ENCODE measurements around the gene VAV1. TPM values are rescaled to one million over a fixed set of nuclear protein-coding genes. Genes with fewer than 3 reads are reported as not detected.

The VAV1 gene
- total and polyA plus RNA-seq, 10 of the 15 experiments (the other 5 are each of a cell fraction or from before 2014, with no cell fraction given): 1.6 to 76.8 (median 40.7) TPM

DNA sequence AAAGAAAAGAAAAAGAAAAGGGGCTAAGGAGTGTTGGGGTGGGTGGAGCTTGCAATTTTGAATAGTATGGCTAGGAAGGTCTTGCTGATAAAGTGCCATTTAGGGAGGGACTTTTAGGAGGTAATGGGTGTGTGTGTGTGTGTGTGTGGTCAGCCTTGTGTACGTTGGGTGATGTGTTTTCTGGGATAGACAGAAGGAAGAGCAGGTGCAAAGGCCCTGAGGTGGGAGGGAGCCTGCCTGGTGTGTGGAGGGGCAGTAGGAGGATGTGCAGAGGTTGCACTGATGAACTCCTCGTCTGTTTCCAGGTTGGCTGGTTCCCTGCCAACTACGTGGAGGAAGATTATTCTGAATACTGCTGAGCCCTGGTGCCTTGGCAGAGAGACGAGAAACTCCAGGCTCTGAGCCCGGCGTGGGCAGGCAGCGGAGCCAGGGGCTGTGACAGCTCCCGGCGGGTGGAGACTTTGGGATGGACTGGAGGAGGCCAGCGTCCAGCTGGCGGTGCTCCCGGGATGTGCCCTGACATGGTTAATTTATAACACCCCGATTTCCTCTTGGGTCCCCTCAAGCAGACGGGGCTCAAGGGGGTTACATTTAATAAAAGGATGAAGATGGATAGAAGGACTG is 84.4 kb downstream of the VAV1 start:
- TF ChIP-seq MTA2 (IDR thresholded peaks at IDR 0.05; ENCODE audit: low read depth): no peak
- Histone ChIP-seq H3K9me3 (replicated peaks; ENCODE audit: control insufficient read depth, insufficient read depth, low read length) (no peaks in the 10 kb centered on the region), H3K4me1 (ENCODE audit: control insufficient read depth, insufficient read depth, low read length) (no peaks in the 10 kb centered on the region), H3K4me3 (no peak overlapping the region), H3K36me3 (ENCODE audit: control insufficient read depth in 2 of 2, insufficient read depth in 2 of 2, low read length in 1 of 2) (peaks cover 0 to 8% of the 10 kb centered on the region in 2 experiments), H4K20me1 (ENCODE audit: control insufficient read depth, insufficient read depth) (no peaks in the 10 kb centered on the region), H3K27ac (ENCODE audit: control insufficient read depth, insufficient read depth) (no peak overlapping the region), H3K9ac (ENCODE audit: control insufficient read depth, insufficient read depth, low read length) (no peak overlapping the region), H2AFZ (ENCODE audit: control insufficient read depth, low read depth, low read length) (no peak overlapping the region), H3K4me2 (ENCODE audit: control insufficient read depth, insufficient read depth) (no peak overlapping the region), H3K27me3 (replicated peaks in 1 of 2; ENCODE audit: control insufficient read depth in 2 of 2, insufficient read depth in 2 of 2, low read length in 1 of 2) (no peaks in the 10 kb centered on the region), H3K79me2 (ENCODE audit: control insufficient read depth, insufficient read depth, low read length) (no peaks in the 10 kb centered on the region)
- ATAC-seq: no peak
- BruUV-seq (replicated peaks): no TSS peak
- FAIRE-seq: no peak
- ChIA-PET RAD21 (ENCODE audit: unreplicated experiment) (interaction anchor here (0.7 kb wide), 1 partner anchor 678 kb away, joined by 3 read pairs; no protein-coding TSS in a partner anchor), CTCF (no interaction called here), POLR2A (no interaction called here), SMC1A (ENCODE audit: uncharacterized antibody, unreplicated experiment) (no interaction called here)
- DNase-seq (ENCODE audit: low read depth, low spot score): no peak
- WGBS (ENCODE audit: insufficient coverage, insufficient replicate concordance, low lambda C conversion rate, missing lambda C conversion rate): 84% methylated on average over 14 of the region's 14 CpGs
- in situ Hi-C loops (cut with MboI): no loop called here
- intact Hi-C loops (cut with micrococcal nuclease; ENCODE audit: unreplicated experiment): no loop called here

DNA sequence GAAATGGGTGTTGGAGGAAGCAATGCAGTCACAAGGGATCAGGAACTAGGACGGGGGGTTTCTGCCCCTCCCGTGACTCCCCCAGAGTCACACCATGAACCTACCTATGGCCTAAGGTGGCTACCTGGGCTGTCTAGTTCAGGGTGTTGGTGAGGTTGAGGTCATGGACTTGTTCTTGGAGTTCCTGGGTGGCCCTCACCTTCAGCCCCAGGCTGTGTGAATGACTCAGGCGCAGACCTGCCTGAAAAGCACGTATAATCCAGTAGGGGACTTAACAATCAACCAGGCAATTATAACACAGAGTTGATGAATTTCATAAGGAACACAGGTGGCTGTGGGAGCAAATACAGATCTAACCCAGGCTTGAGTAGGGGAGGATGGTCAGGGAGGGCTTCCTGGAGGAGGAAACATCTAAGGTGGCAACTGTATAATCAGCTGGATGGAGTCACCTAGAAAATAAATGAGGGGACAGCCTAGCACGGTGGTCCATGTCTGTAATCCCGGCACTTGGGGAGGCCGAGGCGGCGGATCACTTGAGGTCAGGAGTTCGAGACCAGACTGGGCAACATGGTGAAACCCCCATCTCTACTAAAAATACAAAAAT is 89.3 kb downstream of the VAV1 start:
- ChIA-PET SMC1A (ENCODE audit: uncharacterized antibody, unreplicated experiment) (interaction anchor here (0.9 to 4.3 kb wide), 9 partner anchors 10 to 735 kb away, joined by 3 to 55 read pairs (median 5); partner anchors contain the start of genes GPR108 and TRIP10), RAD21 (ENCODE audit: unreplicated experiment) (interaction anchor here (0.6 to 4.9 kb wide), 13 partner anchors 61 to 481 kb away, joined by 3 to 76 read pairs (median 3); partner anchors contain the start of genes GPR108, SLC25A23, TRIP10 and VAV1), POLR2A (interaction anchor here (0.6 to 2.1 kb wide), 5 partner anchors 34 to 439 kb away, joined by 3 to 4 read pairs (median 4); partner anchors contain the start of gene VAV1), CTCF (interaction anchor here (0.9 to 7.3 kb wide), 8 partner anchors 10 to 735 kb away, joined by 3 to 104 read pairs (median 20); partner anchors contain the start of genes GPR108, SH2D3A, TRIP10 and VAV1)
- no peak for FAIRE-seq
- no peaks in the 10 kb centered on the region; a peak in 2 of 4 replicates for H3K36me3 ChIP-seq (ENCODE audit: control insufficient read depth in 2 of 2, insufficient read depth in 2 of 2, low read length in 1 of 2)
- 75% methylated on average over 10 of the region's 10 CpGs for WGBS (ENCODE audit: insufficient coverage, insufficient replicate concordance, low lambda C conversion rate, missing lambda C conversion rate)
- no peaks in the 10 kb centered on the region for H3K79me2 ChIP-seq (ENCODE audit: control insufficient read depth, insufficient read depth, low read length)
- H3K9me3 ChIP-seq (replicated peaks; ENCODE audit: control insufficient read depth, insufficient read depth, low read length): no peaks in the 10 kb centered on the region
- no TSS peak for BruUV-seq (replicated peaks)
- H2AFZ ChIP-seq (ENCODE audit: control insufficient read depth, low read depth, low read length): no peak overlapping the region
- intact Hi-C loops (cut with micrococcal nuclease; ENCODE audit: unreplicated experiment): loop anchor here (1.0 to 5.0 kb wide), 5 partner anchors 59 to 479 kb away; partner anchors contain the start of genes CD70 and VAV1
- H3K27ac ChIP-seq (ENCODE audit: control insufficient read depth, insufficient read depth): no peak overlapping the region
- no peaks in the 10 kb centered on the region for H4K20me1 ChIP-seq (ENCODE audit: control insufficient read depth, insufficient read depth)
- no peak overlapping the region for H3K4me2 ChIP-seq (ENCODE audit: control insufficient read depth, insufficient read depth)
- no peak overlapping the region for H3K4me3 ChIP-seq
- ATAC-seq: no peak
- in situ Hi-C loops (cut with MboI): loop anchor here (5.0 kb wide), 3 partner anchors 124 to 344 kb away; partner anchors contain the start of genes GPR108 and TRIP10
- no peak overlapping the region for H3K9ac ChIP-seq (ENCODE audit: control insufficient read depth, insufficient read depth, low read length)
- H3K27me3 ChIP-seq (replicated peaks in 1 of 2; ENCODE audit: control insufficient read depth in 2 of 2, insufficient read depth in 2 of 2, low read length in 1 of 2): no peaks in the 10 kb centered on the region
- peaks cover 9% of the 10 kb centered on the region for H3K4me1 ChIP-seq (ENCODE audit: control insufficient read depth, insufficient read depth, low read length)
- DNase-seq (ENCODE audit: low read depth, low spot score): no peak
- TF ChIP-seq, protein P1, sequence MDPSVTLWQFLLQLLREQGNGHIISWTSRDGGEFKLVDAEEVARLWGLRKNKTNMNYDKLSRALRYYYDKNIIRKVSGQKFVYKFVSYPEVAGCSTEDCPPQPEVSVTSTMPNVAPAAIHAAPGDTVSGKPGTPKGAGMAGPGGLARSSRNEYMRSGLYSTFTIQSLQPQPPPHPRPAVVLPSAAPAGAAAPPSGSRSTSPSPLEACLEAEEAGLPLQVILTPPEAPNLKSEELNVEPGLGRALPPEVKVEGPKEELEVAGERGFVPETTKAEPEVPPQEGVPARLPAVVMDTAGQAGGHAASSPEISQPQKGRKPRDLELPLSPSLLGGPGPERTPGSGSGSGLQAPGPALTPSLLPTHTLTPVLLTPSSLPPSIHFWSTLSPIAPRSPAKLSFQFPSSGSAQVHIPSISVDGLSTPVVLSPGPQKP (IDR thresholded peaks at IDR 0.05; ENCODE audit: low read depth, low read length): no peak
- TF ChIP-seq TAF1 (IDR thresholded peaks at IDR 0.05; ENCODE audit: borderline replicate concordance, low read depth, low read length): no peak
- no peak for TF ChIP-seq CBX3 (IDR thresholded peaks at IDR 0.05; ENCODE audit: borderline replicate concordance, low read depth)
- TF ChIP-seq, protein P2, sequence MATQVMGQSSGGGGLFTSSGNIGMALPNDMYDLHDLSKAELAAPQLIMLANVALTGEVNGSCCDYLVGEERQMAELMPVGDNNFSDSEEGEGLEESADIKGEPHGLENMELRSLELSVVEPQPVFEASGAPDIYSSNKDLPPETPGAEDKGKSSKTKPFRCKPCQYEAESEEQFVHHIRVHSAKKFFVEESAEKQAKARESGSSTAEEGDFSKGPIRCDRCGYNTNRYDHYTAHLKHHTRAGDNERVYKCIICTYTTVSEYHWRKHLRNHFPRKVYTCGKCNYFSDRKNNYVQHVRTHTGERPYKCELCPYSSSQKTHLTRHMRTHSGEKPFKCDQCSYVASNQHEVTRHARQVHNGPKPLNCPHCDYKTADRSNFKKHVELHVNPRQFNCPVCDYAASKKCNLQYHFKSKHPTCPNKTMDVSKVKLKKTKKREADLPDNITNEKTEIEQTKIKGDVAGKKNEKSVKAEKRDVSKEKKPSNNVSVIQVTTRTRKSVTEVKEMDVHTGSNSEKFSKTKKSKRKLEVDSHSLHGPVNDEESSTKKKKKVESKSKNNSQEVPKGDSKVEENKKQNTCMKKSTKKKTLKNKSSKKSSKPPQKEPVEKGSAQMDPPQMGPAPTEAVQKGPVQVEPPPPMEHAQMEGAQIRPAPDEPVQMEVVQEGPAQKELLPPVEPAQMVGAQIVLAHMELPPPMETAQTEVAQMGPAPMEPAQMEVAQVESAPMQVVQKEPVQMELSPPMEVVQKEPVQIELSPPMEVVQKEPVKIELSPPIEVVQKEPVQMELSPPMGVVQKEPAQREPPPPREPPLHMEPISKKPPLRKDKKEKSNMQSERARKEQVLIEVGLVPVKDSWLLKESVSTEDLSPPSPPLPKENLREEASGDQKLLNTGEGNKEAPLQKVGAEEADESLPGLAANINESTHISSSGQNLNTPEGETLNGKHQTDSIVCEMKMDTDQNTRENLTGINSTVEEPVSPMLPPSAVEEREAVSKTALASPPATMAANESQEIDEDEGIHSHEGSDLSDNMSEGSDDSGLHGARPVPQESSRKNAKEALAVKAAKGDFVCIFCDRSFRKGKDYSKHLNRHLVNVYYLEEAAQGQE (IDR thresholded peaks at IDR 0.05; ENCODE audit: low read depth, low read length): no peak
- no peak for TF ChIP-seq BACH1 (IDR thresholded peaks at IDR 0.05; ENCODE audit: borderline replicate concordance)
- no peak for TF ChIP-seq PML (IDR thresholded peaks at IDR 0.05; ENCODE audit: low read length)
- TF ChIP-seq ZZZ3 (IDR thresholded peaks at IDR 0.05; ENCODE audit: control insufficient read depth, insufficient read length, low read depth): no peak

All from GM12878 (cell line).